ENCODE data around the gene CSNK2A1.
A peak's percentile ranks its signal among the peaks of the same experiment; 100 is the strongest.

CSNK2A1 gene

DNA sequence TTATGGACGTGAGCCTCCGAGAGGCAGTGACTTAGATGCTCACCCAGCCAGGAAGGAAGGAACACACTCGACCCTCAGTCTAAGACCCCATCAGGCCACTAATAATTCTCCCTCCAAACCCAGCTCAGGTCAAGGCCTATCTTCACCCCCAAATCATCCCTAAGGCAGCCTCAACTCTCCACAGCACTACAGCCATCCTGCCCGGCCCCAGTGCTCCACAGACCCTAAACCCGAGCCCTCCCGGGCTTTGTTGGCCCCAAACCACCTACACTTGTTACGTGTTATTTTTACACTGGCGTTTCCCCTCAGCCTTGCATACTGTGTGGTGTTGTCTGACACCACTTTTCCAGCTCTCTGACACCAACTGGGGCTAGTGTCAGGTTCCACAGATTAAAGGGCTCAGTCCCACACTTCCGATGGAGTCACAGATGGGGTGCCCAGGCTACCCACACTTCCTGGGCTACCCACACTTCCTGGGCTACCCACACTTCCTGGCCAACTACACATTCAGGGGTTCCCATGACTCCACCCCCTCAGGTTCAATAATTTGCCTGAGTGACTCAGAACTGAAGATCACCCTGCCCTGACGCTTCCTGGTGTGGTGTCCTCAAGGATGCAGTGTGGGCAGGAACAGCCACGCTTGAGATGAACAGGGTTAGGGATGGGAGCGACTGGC, 110.2 kb downstream of the CSNK2A1 start:
- Histone ChIP-seq H3K14ac (ENCODE audit: low read length) (no peak overlapping the region), H3K27ac (replicated peaks; ENCODE audit: low read length) (no peak overlapping the region), H3K4ac (ENCODE audit: low read length) (no peak overlapping the region), H3K36me3 (replicated peaks in 1 of 2; ENCODE audit: control insufficient read depth in 2 of 2, insufficient read depth in 2 of 2, low read length in 2 of 2) (peaks cover 32 to 71% of the 10 kb centered on the region in 2 donors), H3K4me1 (ENCODE audit: control insufficient read depth in 2 of 2, insufficient read depth in 1 of 2, low read depth in 1 of 2, low read length in 2 of 2) (peaks cover 0 to 3% of the 10 kb centered on the region in 2 donors), H4K8ac (ENCODE audit: low read depth, low read length) (no peak overlapping the region), H2BK12ac (ENCODE audit: low read length) (no peak overlapping the region), H3K4me2 (ENCODE audit: insufficient read depth, low read length, poor library complexity, severe bottlenecking) (no peak overlapping the region), H3K23ac (ENCODE audit: low read depth, low read length, poor library complexity) (peak overlapping the region; percentile 53), H2BK15ac (ENCODE audit: low read length) (no peak overlapping the region), H2BK5ac (ENCODE audit: low read length) (no peak overlapping the region), H2AFZ (ENCODE audit: low read length) (no peak overlapping the region), H3K9ac (ENCODE audit: low read depth, low read length, poor library complexity) (no peak overlapping the region), H3K27me3 (ENCODE audit: control insufficient read depth in 3 of 3, insufficient read depth in 3 of 3, low read depth in 1 of 3, low read length in 3 of 3) (no peaks in the 10 kb centered on the region), H4K91ac (ENCODE audit: low read depth, low read length, poor library complexity) (no peak overlapping the region), H3K9me3 (replicated peaks in 1 of 2; ENCODE audit: control insufficient read depth in 2 of 2, insufficient read depth in 1 of 2, low read depth in 1 of 2, low read length in 2 of 2) (no peaks in the 10 kb centered on the region), H3K79me1 (ENCODE audit: low read depth, low read length) (no peaks in the 10 kb centered on the region), H3K4me3 (ENCODE audit: low read length in 2 of 2) (no peak overlapping the region), H2BK120ac (ENCODE audit: low read depth, low read length) (no peak overlapping the region), H2AK5ac (ENCODE audit: low read depth, low read length) (no peak overlapping the region), H3K18ac (ENCODE audit: low read length) (no peak overlapping the region)
- WGBS, 2 donors (ENCODE audit: extremely low coverage in 2 of 2, insufficient read length in 2 of 2, insufficient replicate concordance in 1 of 2), result no CpG with 5 or more reads among the region's 12 CpGs
- DNase-seq (ENCODE audit: low spot score), result no peak

- Histone ChIP-seq H3K4me3 (ENCODE audit: low read length in 2 of 2) (no peak overlapping the region), H3K27ac (replicated peaks; ENCODE audit: low read length) (no peak overlapping the region), H2AFZ (ENCODE audit: low read length) (no peak overlapping the region), H2BK15ac (ENCODE audit: low read length) (no peak overlapping the region), H3K14ac (ENCODE audit: low read length) (no peak overlapping the region), H2BK120ac (ENCODE audit: low read depth, low read length) (no peak overlapping the region), H3K27me3 (ENCODE audit: control insufficient read depth in 3 of 3, insufficient read depth in 3 of 3, low read depth in 1 of 3, low read length in 3 of 3) (no peaks in the 10 kb centered on the region), H2AK5ac (ENCODE audit: low read depth, low read length) (no peak overlapping the region), H2BK5ac (ENCODE audit: low read length) (no peak overlapping the region), H3K9ac (ENCODE audit: low read depth, low read length, poor library complexity) (no peak overlapping the region), H3K79me1 (ENCODE audit: low read depth, low read length) (no peaks in the 10 kb centered on the region), H3K9me3 (replicated peaks in 1 of 2; ENCODE audit: control insufficient read depth in 2 of 2, insufficient read depth in 1 of 2, low read depth in 1 of 2, low read length in 2 of 2) (no peaks in the 10 kb centered on the region), H3K4me2 (ENCODE audit: insufficient read depth, low read length, poor library complexity, severe bottlenecking) (no peak overlapping the region), H3K23ac (ENCODE audit: low read depth, low read length, poor library complexity) (no peak overlapping the region), H4K91ac (ENCODE audit: low read depth, low read length, poor library complexity) (no peak overlapping the region), H3K4me1 (ENCODE audit: control insufficient read depth in 2 of 2, insufficient read depth in 1 of 2, low read depth in 1 of 2, low read length in 2 of 2) (peaks cover 0 to 3% of the 10 kb centered on the region in 2 donors), H4K8ac (ENCODE audit: low read depth, low read length) (no peak overlapping the region), H3K18ac (ENCODE audit: low read length) (no peak overlapping the region), H3K4ac (ENCODE audit: low read length) (no peak overlapping the region), H3K36me3 (replicated peaks in 1 of 2; ENCODE audit: control insufficient read depth in 2 of 2, insufficient read depth in 2 of 2, low read length in 2 of 2) (peaks cover 29 to 71% of the 10 kb centered on the region in 2 donors), H2BK12ac (ENCODE audit: low read length) (no peak overlapping the region)
- WGBS, 2 donors (ENCODE audit: extremely low coverage in 2 of 2, insufficient read length in 2 of 2, insufficient replicate concordance in 1 of 2), result no CpG with 5 or more reads among the region's 11 CpGs
- DNase-seq (ENCODE audit: low spot score), result no peak
These were observed 110.8 kb downstream of the CSNK2A1 start for GRCh38 chr20:432677-433299.

DNA sequence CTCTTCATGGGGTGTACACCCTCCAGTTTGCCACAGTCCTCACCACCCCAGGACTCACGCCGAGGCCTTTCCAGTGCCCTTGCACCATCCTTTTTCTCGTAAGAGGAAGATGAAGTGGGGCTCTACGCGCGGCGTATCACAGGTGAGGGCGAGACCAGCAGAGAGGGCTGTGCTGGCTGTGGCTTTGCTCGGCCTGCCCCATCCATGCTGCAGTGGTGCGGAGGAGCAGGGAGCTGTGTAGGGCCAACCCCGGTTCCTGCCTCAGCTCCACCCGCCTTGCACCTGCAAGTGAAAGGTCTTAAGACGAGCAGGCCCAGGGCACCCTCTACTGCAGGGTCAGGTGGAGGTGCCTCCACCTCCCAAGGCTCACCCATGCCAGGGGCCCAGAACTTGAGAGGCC, 111.4 kb downstream of the CSNK2A1 start:
- peaks cover 0 to 3% of the 10 kb centered on the region in 2 donors for H3K4me1 ChIP-seq (ENCODE audit: control insufficient read depth in 2 of 2, insufficient read depth in 1 of 2, low read depth in 1 of 2, low read length in 2 of 2)
- H2BK15ac ChIP-seq (ENCODE audit: low read length), result no peak overlapping the region
- no peak overlapping the region for H2AK5ac ChIP-seq (ENCODE audit: low read depth, low read length)
- peaks cover 26 to 71% of the 10 kb centered on the region in 2 donors for H3K36me3 ChIP-seq (replicated peaks in 1 of 2; ENCODE audit: control insufficient read depth in 2 of 2, insufficient read depth in 2 of 2, low read length in 2 of 2)
- no peaks in the 10 kb centered on the region for H3K79me1 ChIP-seq (ENCODE audit: low read depth, low read length)
- H3K9me3 ChIP-seq (replicated peaks in 1 of 2; ENCODE audit: control insufficient read depth in 2 of 2, insufficient read depth in 1 of 2, low read depth in 1 of 2, low read length in 2 of 2), result no peaks in the 10 kb centered on the region
- H2BK120ac ChIP-seq (ENCODE audit: low read depth, low read length), result no peak overlapping the region
- H4K91ac ChIP-seq (ENCODE audit: low read depth, low read length, poor library complexity), result no peak overlapping the region
- no CpG with 5 or more reads among the region's 13 CpGs for WGBS, 2 donors (ENCODE audit: extremely low coverage in 2 of 2, insufficient read length in 2 of 2, insufficient replicate concordance in 1 of 2)
- H3K9ac ChIP-seq (ENCODE audit: low read depth, low read length, poor library complexity), result peak overlapping the region; percentile 47
- peak overlapping the region; percentile 45 for H3K18ac ChIP-seq (ENCODE audit: low read length)
- H3K4ac ChIP-seq (ENCODE audit: low read length), result no peak overlapping the region
- H3K4me3 ChIP-seq (ENCODE audit: low read length in 2 of 2), result no peak overlapping the region
- H3K27me3 ChIP-seq (ENCODE audit: control insufficient read depth in 3 of 3, insufficient read depth in 3 of 3, low read depth in 1 of 3, low read length in 3 of 3), result no peaks in the 10 kb centered on the region
- H2AFZ ChIP-seq (ENCODE audit: low read length), result no peak overlapping the region
- no peak overlapping the region for H2BK12ac ChIP-seq (ENCODE audit: low read length)
- H4K8ac ChIP-seq (ENCODE audit: low read depth, low read length), result no peak overlapping the region
- no peak overlapping the region for H3K4me2 ChIP-seq (ENCODE audit: insufficient read depth, low read length, poor library complexity, severe bottlenecking)
- no peak for DNase-seq (ENCODE audit: low spot score)
- no peak overlapping the region for H3K14ac ChIP-seq (ENCODE audit: low read length)
- peak overlapping the region; percentile 76 for H3K23ac ChIP-seq (ENCODE audit: low read depth, low read length, poor library complexity)
- H3K27ac ChIP-seq (replicated peaks; ENCODE audit: low read length), result no peak overlapping the region
- H2BK5ac ChIP-seq (ENCODE audit: low read length), result no peak overlapping the region

DNA sequence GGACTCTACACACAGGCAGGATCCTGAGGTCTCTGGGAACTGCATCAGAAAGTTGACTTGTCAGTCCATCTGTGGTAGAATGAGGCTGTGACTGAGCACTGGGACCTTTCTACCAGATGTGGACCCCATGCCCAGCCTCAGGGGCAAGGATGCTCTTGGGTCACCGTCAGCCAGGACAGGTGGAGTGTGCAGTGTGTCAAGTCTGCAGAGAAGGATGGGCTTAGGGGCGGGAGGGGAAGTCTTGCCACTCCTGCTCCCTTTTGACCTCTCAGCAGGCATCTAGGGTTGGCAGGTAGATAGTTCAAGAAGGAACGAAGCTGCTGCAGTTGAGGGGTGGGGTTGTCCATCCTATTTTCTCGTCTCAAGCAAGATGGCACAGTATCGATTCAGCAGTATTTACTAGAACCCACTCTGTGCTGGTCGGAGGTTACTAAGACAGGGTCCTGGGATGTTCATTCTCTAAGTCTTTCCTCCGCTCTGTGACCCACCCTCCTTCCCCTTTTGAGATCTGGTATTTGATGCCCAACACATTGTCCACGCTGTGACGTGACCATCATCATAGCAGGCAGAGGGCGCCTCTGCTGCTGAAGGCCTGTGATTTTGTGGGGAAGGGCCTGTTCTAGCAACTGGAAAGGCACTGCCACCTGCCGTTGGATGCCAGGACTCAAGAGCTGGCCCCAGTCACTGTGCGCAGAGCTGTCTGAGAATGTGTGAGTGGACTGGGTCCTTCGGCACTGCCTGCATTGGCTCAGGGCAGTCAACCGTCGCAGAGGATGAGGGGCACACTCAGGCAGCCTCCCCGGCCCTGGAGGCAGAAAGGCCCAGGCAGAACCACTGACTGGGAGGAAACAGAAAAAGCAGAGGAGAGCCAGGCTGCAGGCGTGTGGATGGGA, 112.3 kb downstream of the CSNK2A1 start:
- WGBS, 2 donors (ENCODE audit: extremely low coverage in 2 of 2, insufficient read length in 2 of 2, insufficient replicate concordance in 1 of 2), result no CpG with 5 or more reads among the region's 17 CpGs
- Histone ChIP-seq H2BK120ac (ENCODE audit: low read depth, low read length) (no peak overlapping the region), H4K8ac (ENCODE audit: low read depth, low read length) (no peak overlapping the region), H2BK5ac (ENCODE audit: low read length) (no peak overlapping the region), H3K4me2 (ENCODE audit: insufficient read depth, low read length, poor library complexity, severe bottlenecking) (no peak overlapping the region), H3K9me3 (replicated peaks in 1 of 2; ENCODE audit: control insufficient read depth in 2 of 2, insufficient read depth in 1 of 2, low read depth in 1 of 2, low read length in 2 of 2) (no peaks in the 10 kb centered on the region), H3K18ac (ENCODE audit: low read length) (peak overlapping the region; percentile 5), H4K91ac (ENCODE audit: low read depth, low read length, poor library complexity) (no peak overlapping the region), H3K9ac (ENCODE audit: low read depth, low read length, poor library complexity) (no peak overlapping the region), H2BK12ac (ENCODE audit: low read length) (no peak overlapping the region), H3K79me1 (ENCODE audit: low read depth, low read length) (no peaks in the 10 kb centered on the region), H3K23ac (ENCODE audit: low read depth, low read length, poor library complexity) (peak overlapping the region; percentile 39), H2AK5ac (ENCODE audit: low read depth, low read length) (no peak overlapping the region), H3K36me3 (replicated peaks in 1 of 2; ENCODE audit: control insufficient read depth in 2 of 2, insufficient read depth in 2 of 2, low read length in 2 of 2) (peaks cover 24 to 71% of the 10 kb centered on the region in 2 donors), H3K4ac (ENCODE audit: low read length) (no peak overlapping the region), H3K14ac (ENCODE audit: low read length) (no peak overlapping the region), H3K4me1 (ENCODE audit: control insufficient read depth in 2 of 2, insufficient read depth in 1 of 2, low read depth in 1 of 2, low read length in 2 of 2) (peaks cover 0 to 3% of the 10 kb centered on the region in 2 donors), H2BK15ac (ENCODE audit: low read length) (no peak overlapping the region), H3K4me3 (ENCODE audit: low read length in 2 of 2) (no peak overlapping the region), H2AFZ (ENCODE audit: low read length) (no peak overlapping the region), H3K27ac (replicated peaks; ENCODE audit: low read length) (no peak overlapping the region), H3K27me3 (ENCODE audit: control insufficient read depth in 3 of 3, insufficient read depth in 3 of 3, low read depth in 1 of 3, low read length in 3 of 3) (no peaks in the 10 kb centered on the region)
- DNase-seq (ENCODE audit: low spot score), result peak; percentile 43

Measured in neuronal stem cell (in vitro differentiated cells).